Measurements from ENCODE around the gene OR2T6.

OR2T6 gene

GRCh38 chr1:248366609-248367008 is 8.9 kb upstream of the OR2T6 start:
- Histone ChIP-seq H3K27me3 (replicated peaks; ENCODE audit: control insufficient read depth, insufficient read depth, low read length) (no peaks in the 10 kb centered on the region), H3K4me3 (replicated peaks; ENCODE audit: low read depth, low read length) (no peak overlapping the region), H3K36me3 (ENCODE audit: control insufficient read depth, insufficient read depth, low read length) (no peaks in the 10 kb centered on the region)
- no peak for TF ChIP-seq CTCF (IDR thresholded peaks at IDR 0.05; ENCODE audit: insufficient read depth, low read length, poor library complexity, severe bottlenecking)
- DNase-seq (ENCODE audit: extremely low read depth, insufficient read length), result no peak

- no peak for DNase-seq (ENCODE audit: extremely low read depth, insufficient read length)
- TF ChIP-seq CTCF (IDR thresholded peaks at IDR 0.05; ENCODE audit: insufficient read depth, low read length, poor library complexity, severe bottlenecking), result no peak
- H3K36me3 ChIP-seq (ENCODE audit: control insufficient read depth, insufficient read depth, low read length), result no peaks in the 10 kb centered on the region
- H3K4me3 ChIP-seq (replicated peaks; ENCODE audit: low read depth, low read length), result no peak overlapping the region
- no peaks in the 10 kb centered on the region for H3K27me3 ChIP-seq (replicated peaks; ENCODE audit: control insufficient read depth, insufficient read depth, low read length)
These were observed 3.2 kb upstream of the OR2T6 start for GRCh38 chr1:248372394-248372793.

GRCh38 chr1:248373761-248374160 is 1.8 kb upstream of the OR2T6 start:
- DNase-seq (ENCODE audit: extremely low read depth, insufficient read length), result no peak
- Histone ChIP-seq H3K36me3 (ENCODE audit: control insufficient read depth, insufficient read depth, low read length) (no peaks in the 10 kb centered on the region), H3K4me3 (replicated peaks; ENCODE audit: low read depth, low read length) (no peak overlapping the region), H3K27me3 (replicated peaks; ENCODE audit: control insufficient read depth, insufficient read depth, low read length) (no peaks in the 10 kb centered on the region)
- TF ChIP-seq CTCF (IDR thresholded peaks at IDR 0.05; ENCODE audit: insufficient read depth, low read length, poor library complexity, severe bottlenecking), result no peak

GRCh38 chr1:248376916-248377315 is 1.4 kb downstream of the OR2T6 start:
- no peak for DNase-seq (ENCODE audit: extremely low read depth, insufficient read length)
- Histone ChIP-seq H3K27me3 (replicated peaks; ENCODE audit: control insufficient read depth, insufficient read depth, low read length) (no peaks in the 10 kb centered on the region), H3K4me3 (replicated peaks; ENCODE audit: low read depth, low read length) (no peak overlapping the region), H3K36me3 (ENCODE audit: control insufficient read depth, insufficient read depth, low read length) (no peaks in the 10 kb centered on the region)
- TF ChIP-seq CTCF (IDR thresholded peaks at IDR 0.05; ENCODE audit: insufficient read depth, low read length, poor library complexity, severe bottlenecking), result no peak

GRCh38 chr1:248380854-248381253 is 5.3 kb downstream of the OR2T6 start:
- H3K27me3 ChIP-seq (replicated peaks; ENCODE audit: control insufficient read depth, insufficient read depth, low read length), result no peaks in the 10 kb centered on the region
- H3K36me3 ChIP-seq (ENCODE audit: control insufficient read depth, insufficient read depth, low read length), result no peaks in the 10 kb centered on the region
- no peak for TF ChIP-seq CTCF (IDR thresholded peaks at IDR 0.05; ENCODE audit: insufficient read depth, low read length, poor library complexity, severe bottlenecking)
- H3K4me3 ChIP-seq (replicated peaks; ENCODE audit: low read depth, low read length), result no peak overlapping the region
- no peak for DNase-seq (ENCODE audit: extremely low read depth, insufficient read length)

GRCh38 chr1:248388426-248388825 is 12.9 kb downstream of the OR2T6 start:
- no peak for DNase-seq (ENCODE audit: extremely low read depth, insufficient read length)
- TF ChIP-seq CTCF (IDR thresholded peaks at IDR 0.05; ENCODE audit: insufficient read depth, low read length, poor library complexity, severe bottlenecking), result no peak
- H3K27me3 ChIP-seq (replicated peaks; ENCODE audit: control insufficient read depth, insufficient read depth, low read length), result no peaks in the 10 kb centered on the region

More at GRCh38 chr1:248388426-248388825, 12.9 kb downstream of the OR2T6 start:
- Histone ChIP-seq H3K4me3 (replicated peaks; ENCODE audit: low read depth, low read length) (no peak overlapping the region), H3K36me3 (ENCODE audit: control insufficient read depth, insufficient read depth, low read length) (no peaks in the 10 kb centered on the region)
